GM23338 (cell line): ENCODE results near the gene MAGI3.

ENCODE experiments used
- CREB1 ChIP-seq: fragments of 250-450 bp; sonication (Bioruptor Pico); IDR thresholded peaks from 2 replicates; pipeline ENCODE4 v1.5.0; 2020; ENCODE audit warnings: low read depth, mild to moderate bottlenecking, moderate library complexity
- ETS1 ChIP-seq: IDR thresholded peaks from 2 replicates; pipeline ENCODE4 v1.6.1; 2016; ENCODE audit warnings: antibody characterized with exemption
- EZH2 ChIP-seq: fragments of 200-600 bp; sonication (generic); IDR thresholded peaks from one replicate; pipeline ENCODE4 v1.8.0; 2017; ENCODE audit warnings: antibody characterized with exemption, mild to moderate bottlenecking, low read depth; ENCODE audit not compliant: unreplicated experiment
- EZH2phosphoT487 ChIP-seq: fragments of 200-600 bp; sonication (generic); IDR thresholded peaks from one replicate; pipeline ENCODE4 v1.8.1; 2018; ENCODE audit warnings: antibody characterized with exemption; ENCODE audit not compliant: unreplicated experiment
- JUNB ChIP-seq: IDR thresholded peaks from one replicate; pipeline ENCODE4 v1.6.1; 2016; ENCODE audit warnings: antibody characterized with exemption; ENCODE audit not compliant: unreplicated experiment
- NANOG ChIP-seq: IDR thresholded peaks from 2 replicates; pipeline ENCODE4 v1.6.1; 2016; ENCODE audit warnings: antibody characterized with exemption, borderline replicate concordance
- POLR2AphosphoS5 ChIP-seq: IDR thresholded peaks from 2 replicates; pipeline ENCODE4 v1.6.1; 2016; ENCODE audit warnings: antibody characterized with exemption, low read depth
- TF ChIP-seq, protein P1 (sequence below), 2 experiments: fragments of 200-600 bp in 1 of 2; sonication (generic) in 1 of 2; conservative IDR thresholded peaks; 2 replicates each; pipeline versions ENCODE4 v1.5.1 to v1.6.1; 2016 to 2017; ENCODE audit warnings: antibody characterized with exemption in 2 of 2, low read depth in 2 of 2, mild to moderate bottlenecking in 2 of 2, moderate library complexity in 1 of 2
- TF ChIP-seq, protein P2 (sequence below): IDR thresholded peaks from one replicate; pipeline ENCODE4 v1.6.1; 2018; ENCODE audit warnings: antibody characterized with exemption; ENCODE audit not compliant: unreplicated experiment

- TF ChIP-seq, protein P1, sequence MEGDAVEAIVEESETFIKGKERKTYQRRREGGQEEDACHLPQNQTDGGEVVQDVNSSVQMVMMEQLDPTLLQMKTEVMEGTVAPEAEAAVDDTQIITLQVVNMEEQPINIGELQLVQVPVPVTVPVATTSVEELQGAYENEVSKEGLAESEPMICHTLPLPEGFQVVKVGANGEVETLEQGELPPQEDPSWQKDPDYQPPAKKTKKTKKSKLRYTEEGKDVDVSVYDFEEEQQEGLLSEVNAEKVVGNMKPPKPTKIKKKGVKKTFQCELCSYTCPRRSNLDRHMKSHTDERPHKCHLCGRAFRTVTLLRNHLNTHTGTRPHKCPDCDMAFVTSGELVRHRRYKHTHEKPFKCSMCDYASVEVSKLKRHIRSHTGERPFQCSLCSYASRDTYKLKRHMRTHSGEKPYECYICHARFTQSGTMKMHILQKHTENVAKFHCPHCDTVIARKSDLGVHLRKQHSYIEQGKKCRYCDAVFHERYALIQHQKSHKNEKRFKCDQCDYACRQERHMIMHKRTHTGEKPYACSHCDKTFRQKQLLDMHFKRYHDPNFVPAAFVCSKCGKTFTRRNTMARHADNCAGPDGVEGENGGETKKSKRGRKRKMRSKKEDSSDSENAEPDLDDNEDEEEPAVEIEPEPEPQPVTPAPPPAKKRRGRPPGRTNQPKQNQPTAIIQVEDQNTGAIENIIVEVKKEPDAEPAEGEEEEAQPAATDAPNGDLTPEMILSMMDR (conservative IDR thresholded peaks at IDR 0.05; ENCODE audit: low read depth in 2 of 2), result no peak
- TF ChIP-seq EZH2 (no peak), EZH2phosphoT487 (no peak), POLR2AphosphoS5 (no peak), ETS1 (no peak), CREB1 (CRISPR knock-in tag) (no peak), NANOG (no peak), JUNB (no peak)
- TF ChIP-seq, protein P2, sequence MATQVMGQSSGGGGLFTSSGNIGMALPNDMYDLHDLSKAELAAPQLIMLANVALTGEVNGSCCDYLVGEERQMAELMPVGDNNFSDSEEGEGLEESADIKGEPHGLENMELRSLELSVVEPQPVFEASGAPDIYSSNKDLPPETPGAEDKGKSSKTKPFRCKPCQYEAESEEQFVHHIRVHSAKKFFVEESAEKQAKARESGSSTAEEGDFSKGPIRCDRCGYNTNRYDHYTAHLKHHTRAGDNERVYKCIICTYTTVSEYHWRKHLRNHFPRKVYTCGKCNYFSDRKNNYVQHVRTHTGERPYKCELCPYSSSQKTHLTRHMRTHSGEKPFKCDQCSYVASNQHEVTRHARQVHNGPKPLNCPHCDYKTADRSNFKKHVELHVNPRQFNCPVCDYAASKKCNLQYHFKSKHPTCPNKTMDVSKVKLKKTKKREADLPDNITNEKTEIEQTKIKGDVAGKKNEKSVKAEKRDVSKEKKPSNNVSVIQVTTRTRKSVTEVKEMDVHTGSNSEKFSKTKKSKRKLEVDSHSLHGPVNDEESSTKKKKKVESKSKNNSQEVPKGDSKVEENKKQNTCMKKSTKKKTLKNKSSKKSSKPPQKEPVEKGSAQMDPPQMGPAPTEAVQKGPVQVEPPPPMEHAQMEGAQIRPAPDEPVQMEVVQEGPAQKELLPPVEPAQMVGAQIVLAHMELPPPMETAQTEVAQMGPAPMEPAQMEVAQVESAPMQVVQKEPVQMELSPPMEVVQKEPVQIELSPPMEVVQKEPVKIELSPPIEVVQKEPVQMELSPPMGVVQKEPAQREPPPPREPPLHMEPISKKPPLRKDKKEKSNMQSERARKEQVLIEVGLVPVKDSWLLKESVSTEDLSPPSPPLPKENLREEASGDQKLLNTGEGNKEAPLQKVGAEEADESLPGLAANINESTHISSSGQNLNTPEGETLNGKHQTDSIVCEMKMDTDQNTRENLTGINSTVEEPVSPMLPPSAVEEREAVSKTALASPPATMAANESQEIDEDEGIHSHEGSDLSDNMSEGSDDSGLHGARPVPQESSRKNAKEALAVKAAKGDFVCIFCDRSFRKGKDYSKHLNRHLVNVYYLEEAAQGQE, result no peak
These were observed 47.4 kb downstream of the MAGI3 start for GRCh38 chr1:113437554-113438341.
